GM20431 (cell line): ENCODE measurements around the gene HMGN5.

Experiments
- in situ Hi-C: fragments of 300-500 bp; cut with MseI, MboI; formaldehyde crosslinking; loops from one replicate; pipeline ENCODE4 v1.15.0; 2020; ENCODE audit warnings: low sequenced_read_pairs; ENCODE audit not compliant: unreplicated experiment

The HMGN5 gene, protein sequence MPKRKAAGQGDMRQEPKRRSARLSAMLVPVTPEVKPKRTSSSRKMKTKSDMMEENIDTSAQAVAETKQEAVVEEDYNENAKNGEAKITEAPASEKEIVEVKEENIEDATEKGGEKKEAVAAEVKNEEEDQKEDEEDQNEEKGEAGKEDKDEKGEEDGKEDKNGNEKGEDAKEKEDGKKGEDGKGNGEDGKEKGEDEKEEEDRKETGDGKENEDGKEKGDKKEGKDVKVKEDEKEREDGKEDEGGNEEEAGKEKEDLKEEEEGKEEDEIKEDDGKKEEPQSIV

DNA sequence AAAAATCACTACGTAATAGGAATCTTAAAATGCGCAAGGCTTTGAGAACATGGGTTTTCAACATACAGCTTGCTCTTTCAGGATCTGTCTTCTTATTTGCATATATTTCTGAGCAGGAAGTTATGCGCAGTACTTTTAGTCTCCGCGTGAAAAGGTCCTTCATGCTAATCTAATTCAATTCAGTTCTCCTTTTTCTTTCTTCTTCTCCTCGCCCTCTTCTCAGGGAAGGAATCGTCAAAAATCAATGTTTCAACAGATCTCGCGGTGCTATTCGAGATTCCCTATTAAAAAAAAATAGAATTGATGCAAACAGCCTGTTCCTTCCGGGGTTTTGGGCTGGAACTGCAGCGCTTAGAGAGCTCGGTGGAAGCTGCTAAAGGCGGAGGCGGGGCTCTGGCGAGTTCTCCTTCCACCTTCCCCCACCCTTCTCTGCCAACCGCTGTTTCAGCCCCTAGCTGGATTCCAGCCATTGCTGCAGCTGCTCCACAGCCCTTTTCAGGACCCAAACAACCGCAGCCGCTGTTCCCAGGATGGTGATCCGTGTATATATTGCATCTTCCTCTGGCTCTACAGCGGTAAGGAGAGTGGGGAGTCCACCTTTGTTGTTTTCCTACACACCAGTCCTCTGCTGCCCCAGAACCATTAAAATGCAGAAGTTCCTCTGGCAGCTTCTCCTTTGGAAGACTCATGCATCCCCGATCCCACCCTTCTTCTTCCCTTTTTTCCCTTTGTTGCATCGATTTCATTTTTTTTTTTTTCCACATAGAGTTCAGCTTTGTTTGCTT lies at the start of gene HMGN5, which contains the start of gene SH3BGRL:
TSS of gene HMGN5 (minus strand) at position 243 of the 785 bp plus-strand sequence. CDS start 80,364 bp downstream, outside the sequence.
TSS of gene SH3BGRL (plus strand) at position 432 of the 785 bp plus-strand sequence. CDS start at position 531, 99 bp downstream.
- in situ Hi-C loops, result no loop called here

DNA sequence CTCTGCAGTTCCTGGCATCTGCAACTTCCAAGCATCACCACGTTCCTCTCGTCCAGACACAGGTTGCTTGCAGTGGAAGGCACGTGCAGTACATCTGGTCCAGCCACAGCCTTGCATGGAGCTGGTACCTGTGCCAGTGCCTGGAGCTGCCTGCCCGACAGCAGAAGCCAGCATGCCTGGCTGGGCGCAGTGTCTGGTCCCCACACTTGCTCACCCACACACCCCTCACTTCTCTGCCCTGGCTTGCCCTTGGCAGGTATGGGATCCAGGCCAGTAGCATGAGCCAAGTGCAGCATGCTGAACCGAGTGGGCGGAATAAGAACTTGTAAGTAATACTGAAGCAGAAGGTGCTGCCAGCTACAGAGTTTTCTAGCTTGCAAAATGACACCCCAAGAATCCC lies 40.0 kb upstream of the HMGN5 start:
- in situ Hi-C loops, result no loop called here

DNA sequence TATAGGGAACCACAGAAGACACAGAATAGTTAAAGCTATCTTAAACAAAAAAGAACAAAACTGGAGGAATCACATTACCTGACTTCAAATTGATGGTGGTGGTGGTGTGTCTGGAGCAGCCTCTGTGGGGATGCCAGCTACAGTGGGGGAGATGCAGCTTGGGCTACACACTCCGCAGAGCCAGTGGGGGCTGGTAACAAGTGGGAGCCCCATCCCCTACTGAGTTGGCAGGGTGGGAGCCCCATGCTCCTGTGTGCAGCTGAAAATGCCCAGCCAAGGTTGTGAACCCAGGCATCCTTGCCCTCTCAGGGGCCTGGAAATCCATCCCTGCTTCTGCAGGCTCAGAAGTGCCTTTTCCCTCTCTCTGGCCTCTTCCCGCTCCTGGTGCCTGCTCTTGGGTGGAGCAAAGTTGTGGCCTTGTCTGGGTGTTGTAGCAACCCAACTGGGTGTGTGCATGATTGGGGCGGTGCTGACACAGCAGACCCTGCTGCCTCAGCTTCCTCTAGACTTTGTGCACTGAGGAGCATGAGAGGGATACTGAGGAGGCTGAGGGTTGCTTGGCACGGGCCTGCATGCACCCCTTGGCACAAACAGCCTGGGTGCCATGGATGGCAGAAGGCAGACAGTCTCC lies 39.1 kb upstream of the HMGN5 start:
- in situ Hi-C loops, result no loop called here

DNA sequence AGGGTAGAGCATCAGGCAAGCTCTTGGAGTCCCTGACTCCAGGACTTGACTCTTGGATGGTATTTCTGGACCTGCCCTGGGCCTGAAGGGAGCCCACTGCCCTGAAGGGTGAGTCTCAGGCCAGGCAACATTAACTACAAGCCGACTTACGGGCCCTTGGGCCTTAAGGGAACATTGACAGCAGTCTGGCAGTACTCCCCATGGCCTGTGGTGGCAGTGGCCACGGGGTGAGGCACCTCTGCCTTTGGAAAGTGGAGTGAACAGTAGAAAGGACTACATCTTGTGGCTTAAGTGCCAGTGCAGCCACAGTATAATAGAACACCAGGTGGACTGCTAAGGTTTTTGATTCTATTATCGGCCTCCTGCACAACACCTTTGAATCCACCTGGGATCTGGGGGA lies 36.5 kb upstream of the HMGN5 start:
- in situ Hi-C loops, result no loop called here

DNA sequence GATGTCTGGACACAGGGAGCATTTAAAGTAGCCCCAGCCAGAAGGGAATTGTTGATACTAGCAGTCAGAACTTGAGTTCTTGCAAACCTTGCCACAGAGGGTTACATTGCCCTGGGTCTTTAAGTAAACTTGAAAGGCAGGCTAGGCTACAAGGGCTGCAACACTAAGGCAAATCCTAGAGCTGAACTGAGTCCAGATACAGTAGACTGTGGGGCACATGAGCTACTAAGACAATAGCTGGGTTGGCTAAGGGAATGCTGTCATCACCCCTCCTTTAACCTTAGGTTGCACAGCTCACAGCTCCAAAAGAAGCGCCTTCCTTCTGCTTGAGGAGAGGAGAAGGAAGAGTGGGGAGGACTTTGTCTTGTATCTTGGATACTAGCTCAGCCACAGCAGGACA lies 35.8 kb upstream of the HMGN5 start:
- in situ Hi-C loops, result no loop called here

DNA sequence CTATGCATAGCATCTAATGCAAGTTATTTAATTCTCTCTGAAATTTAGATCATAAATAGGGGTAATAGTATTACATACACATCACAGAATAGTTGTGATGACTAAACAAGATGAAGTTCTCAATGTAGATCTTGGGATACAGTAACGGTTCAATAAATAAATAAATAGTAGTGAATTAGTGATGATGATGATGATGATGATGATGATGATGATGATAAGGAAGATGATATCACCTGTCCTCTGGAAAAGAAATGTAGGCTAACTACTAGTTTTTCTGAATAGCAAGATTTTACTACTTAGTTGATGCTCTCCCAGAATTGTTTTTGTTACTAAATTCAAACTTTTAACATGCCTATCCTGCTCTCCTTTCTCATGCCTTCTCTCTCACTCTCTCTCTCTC lies 30.5 kb upstream of the HMGN5 start:
- in situ Hi-C loops, result no loop called here

DNA sequence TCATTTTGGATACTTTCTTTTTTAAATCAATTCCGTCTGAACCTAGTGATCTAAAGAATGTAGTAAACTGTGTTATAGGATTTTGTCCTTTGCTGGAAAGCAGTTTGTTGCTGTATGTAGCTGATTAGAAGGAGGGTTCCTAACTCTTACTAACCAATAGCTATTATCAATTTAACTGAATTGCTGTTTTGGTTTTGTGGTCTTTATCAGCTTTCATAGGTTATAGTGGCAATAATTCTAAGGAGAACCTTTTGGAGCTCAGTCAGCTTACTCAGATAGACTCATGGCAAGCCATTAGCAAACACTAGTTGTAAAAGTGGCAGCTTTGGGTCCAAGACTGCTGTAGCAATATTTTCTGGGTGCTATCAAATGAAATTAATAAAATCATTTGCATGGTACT lies 29.8 kb upstream of the HMGN5 start:
- in situ Hi-C loops, result no loop called here

DNA sequence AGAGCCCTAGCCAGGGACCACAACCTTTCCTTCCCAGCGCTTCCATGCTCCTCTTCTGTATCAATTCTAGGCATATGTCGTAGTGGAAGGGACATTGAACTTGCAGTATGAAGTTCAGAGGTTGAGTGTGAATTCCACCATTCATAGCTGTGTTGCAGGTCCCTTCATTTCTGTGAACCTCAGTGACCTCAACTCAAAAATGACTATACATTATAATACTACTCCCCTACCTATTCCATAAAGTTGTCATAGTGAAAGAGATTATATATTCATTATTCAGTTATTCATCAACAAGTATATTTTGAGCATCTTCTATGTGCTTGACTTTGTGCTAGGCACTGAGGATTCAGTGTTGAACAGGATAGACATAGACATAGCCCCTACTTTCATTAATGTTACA lies 28.2 kb upstream of the HMGN5 start:
- in situ Hi-C loops, result no loop called here

DNA sequence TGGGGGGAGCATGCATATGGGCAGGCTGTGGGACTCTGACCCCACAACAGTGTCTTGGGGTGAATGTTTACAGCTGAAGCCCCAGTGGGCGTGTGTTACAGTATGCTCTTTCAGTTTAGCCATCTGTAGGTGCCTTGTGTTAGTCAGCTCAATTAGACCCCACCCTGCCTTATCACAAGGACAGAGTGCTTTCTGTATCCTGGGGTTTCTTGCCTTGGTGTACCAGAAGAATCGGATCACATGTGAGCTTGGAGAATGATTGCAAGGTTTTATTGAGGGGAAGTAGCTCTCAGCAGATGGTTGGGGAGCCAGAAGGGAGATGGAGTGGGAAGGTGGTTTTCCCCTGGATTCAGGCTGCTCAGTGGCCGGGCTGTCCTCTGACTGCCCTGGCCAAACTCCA lies 27.5 kb upstream of the HMGN5 start:
- in situ Hi-C loops, result no loop called here

DNA sequence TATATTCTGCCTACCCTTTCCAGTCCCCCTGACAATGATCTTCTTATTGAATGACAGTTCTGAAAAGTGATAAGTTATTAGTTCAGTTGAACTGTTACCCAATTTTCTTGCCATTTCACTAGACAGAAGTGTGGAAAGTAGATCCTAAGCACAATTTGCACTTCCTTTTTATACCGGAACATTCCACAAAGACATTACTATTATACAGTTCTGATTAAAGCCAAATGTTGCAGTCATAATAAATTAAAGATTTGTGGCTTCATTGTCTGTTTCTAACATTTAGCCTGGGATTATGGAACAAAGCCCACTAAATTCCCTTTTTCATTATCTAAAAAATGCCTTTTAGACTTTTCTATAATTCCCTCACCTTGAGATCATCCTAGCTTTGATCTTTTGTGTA lies 14.0 kb upstream of the HMGN5 start:
- in situ Hi-C loops, result no loop called here

DNA sequence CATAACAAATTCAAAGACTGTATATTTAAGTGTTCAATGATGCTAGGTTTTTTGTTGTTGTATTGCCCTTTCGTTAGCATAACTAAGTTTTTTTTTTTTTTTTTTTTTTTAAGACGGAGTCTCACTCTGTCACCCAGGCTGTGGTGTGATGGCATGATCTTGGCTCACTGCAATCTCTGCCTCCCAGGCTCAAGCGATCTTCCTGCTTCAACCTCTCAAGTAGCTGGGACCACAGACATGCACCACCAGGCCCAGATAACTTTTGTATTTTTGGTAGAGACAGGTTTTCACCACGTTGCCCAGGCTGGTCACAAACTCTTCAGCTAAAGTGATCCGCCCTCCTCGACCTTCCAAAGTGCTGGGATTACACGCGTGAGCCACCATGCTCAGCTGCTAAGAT lies 7.2 kb upstream of the HMGN5 start:
- in situ Hi-C loops, result no loop called here

DNA sequence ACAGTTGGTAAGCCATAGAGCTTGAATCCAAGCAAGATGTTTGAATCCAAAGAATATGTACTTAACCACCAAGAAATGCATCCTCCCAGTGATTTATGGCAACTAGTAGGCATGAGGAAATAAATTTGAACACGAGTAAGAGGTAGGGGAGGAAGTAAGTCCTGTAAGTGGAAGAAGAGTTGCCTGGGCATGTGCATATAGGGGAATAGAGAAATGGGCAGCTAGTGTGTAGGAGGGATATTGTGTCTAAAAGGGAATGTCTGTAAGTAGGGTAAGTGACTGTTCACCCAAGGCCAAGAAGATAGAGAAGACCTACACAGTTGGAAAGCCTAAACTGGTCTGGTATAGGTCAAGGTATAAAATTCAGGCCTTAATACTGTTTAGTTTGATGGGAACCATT lies 4.8 kb upstream of the HMGN5 start:
- in situ Hi-C loops, result no loop called here

DNA sequence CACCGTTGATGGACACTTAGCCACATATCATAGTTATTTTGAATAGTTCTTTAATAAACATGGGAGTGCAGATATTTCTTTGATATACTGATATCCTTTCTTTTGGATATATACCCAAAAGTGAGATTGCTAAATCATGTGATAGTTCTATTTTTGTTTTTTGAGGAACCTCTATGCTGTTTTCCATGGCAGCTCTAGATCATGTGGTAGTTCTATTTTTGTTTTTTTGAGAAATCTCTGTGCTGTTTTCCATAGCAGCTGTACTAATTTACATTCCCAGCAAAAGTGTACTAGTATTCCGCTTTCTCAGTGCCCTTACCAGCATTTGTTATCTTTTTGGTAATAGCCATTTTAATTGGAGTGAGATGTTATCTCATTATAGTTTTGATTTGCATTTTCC lies 3.8 kb upstream of the HMGN5 start:
- in situ Hi-C loops, result no loop called here

DNA sequence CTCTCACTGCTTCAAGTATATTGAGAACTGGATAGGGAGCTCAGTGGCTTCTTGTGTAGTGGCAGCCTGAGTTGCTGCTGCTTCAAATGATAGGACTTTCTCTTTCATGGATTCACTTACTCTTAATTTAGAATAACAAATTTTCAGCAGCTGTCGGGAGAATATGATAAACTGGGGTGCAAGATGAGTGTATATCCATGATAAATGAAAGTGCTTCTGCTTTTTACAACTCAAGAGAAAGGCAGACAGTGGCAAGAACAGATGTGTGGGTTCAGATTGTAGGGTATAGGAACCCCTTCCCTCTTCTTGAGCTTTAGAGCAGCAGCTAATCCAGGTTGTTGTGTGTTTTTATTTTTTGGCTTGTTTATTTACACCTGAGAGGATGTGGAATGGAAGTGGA lies 1.2 kb upstream of the HMGN5 start:
- in situ Hi-C loops, result no loop called here

DNA sequence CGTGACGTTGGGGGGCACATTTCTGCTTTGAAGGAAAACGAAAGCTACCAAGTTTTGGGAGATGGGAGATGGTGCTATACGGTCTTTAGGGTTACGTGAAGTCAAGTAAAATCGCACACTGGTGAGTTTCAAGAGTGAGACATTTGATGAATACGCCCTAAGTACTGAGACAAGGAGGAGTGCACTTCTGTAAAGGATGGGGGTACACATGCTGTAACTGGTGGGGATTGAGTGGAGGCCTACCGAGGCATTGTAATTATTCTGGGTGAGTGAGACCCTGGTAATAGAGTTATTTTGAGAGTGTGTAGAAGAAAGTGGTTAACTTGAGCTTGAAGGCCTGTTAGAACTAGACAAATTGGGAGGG lies 725 bp upstream of the HMGN5 start:
- in situ Hi-C loops, result no loop called here

DNA sequence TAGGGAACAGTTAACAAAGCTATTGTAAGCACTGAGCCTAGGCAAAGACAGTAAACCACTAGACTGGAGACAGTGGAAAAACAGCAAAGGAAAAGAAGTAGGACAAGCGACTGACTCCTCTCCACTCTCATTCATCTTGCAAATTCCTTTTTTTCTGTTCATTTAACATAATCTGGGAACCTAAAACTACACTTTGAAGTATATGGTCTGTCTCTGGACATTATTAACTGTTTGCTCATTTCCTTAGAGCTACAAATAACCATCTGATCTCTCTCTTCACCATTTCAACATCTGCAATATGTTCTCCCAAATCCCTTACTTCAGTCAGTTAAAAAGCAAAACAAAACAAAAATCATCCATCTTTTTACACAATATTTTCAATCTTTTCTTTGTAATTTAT lies 642 bp downstream of the HMGN5 start:
- in situ Hi-C loops, result no loop called here

DNA sequence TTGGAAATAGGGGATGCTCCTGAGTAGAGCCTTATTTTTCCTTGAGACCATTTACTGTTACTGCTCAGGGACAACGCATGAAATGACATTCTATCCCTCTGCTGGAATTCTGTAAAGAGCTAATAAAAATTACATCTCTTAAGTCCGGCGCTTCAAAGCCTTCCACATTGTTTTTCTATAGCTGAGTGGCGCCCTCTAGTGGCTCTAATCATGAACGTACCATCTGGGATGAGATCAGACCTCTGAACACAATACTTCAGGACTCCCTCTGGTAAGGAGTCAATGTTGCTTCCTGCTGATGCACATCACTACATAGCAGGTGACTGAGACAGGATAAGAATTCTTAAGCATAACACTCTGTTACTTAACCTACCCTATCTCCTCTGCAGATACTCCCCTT lies 6.0 kb downstream of the HMGN5 start:
- in situ Hi-C loops, result no loop called here

DNA sequence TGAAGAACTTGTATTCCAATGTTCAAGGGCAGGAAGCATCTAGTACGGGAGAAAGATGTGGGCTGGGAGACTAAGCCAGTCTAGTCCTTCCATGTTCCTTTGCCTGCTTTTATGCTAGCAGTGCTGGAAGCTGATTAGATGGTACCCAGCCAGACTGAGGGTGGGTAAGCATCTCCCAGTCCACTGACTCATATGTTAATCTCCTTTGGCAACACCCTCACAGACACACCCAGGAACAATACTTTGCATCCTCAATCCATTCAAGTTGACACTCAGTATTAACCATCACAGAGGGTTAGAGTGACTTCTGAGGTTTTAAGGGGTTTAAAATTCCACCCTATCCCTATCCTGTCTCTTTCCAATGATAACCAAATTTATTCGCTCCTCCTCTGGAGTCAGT lies 6.5 kb downstream of the HMGN5 start:
- in situ Hi-C loops, result no loop called here

DNA sequence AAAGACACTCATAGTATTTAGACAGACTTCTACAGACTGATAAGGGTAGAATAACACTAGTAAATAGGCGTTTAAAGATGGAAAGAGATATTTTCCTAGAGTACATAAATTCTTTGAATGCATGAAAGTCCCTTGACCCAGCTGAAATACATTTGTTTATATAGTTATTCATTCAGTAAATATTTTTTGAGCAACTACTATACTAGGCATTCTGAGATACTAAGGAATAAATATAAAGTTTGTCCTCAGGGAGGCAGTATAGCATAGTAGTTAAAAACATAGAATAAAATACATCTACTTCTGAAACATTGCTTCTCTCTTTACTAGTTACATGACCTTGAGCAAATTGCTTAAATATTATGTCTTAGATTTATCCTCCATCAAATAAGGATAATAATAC lies 27.4 kb downstream of the HMGN5 start:
- in situ Hi-C loops, result loop anchor here (25.0 kb wide), 1 partner anchor 213 kb away; no protein-coding TSS in a partner anchor

DNA sequence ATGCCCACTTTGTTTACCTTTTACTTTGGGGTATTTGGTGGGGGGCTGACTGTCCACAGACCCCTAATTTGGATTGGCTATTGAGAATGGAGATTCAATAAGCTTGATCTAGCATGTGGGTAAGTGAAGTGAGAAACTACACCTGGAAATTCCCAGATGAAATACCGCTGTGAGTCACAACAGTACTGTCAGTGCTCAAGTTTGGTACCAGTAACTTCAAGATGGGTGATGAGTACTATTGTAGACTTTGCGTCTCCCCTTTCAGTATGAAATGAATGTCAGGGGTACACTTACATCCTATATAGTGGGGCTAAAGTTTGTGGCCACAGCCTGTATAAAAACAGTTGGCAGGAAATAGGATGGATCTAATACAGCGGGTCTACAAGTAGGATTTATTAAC lies 33.3 kb downstream of the HMGN5 start:
- in situ Hi-C loops, result loop anchor here (25.0 kb wide), 1 partner anchor 219 kb away; no protein-coding TSS in a partner anchor
